ENCODE results near the gene BEST4.
A peak's percentile ranks its signal among the peaks of the same experiment; 100 is the strongest.
"Not testable (repeated sequence)": the region's sequence is repeated elsewhere in the genome, so short reads cannot be mapped to it uniquely, and the experiment has no call there.

BEST4 gene

DNA sequence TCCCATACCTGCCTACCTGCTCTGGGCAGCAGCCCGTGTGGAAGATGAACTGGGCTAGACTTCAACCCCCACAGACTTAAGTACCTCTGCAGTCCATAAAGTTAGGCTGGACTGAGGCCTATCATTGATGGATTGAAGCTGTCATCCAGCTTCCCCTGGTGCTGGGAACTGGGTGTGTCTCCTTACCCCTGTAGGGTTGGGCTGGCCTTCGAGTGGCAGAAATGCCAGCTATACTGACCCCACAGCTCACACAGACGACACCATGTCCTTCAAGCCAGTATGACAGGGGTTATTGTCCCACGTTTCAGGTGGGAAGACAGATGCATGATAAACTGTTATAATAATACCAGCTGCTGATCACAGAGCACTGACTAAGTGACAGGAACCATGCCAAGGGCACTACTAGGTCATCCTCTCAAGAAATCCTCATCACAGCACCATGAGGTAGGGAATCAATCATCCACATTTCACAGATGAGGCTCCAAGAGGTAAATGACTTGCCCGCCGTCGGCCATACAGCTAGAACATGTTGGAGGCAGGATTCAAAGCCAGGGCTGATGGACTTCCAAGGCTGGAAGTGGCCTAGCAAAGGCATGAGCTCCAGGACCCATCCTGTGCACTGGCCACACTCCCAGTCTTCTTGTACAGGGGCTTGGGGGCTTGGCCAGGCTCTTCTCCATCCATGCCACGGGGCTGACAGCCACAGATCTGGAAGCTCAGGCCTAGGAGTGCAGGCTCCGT is at the start of gene BEST4:
TSS of gene BEST4 (minus strand) at position 51 of the 741 bp plus-strand sequence. CDS start 465 bp downstream, outside the sequence.
- FAIRE-seq = no peak

DNA sequence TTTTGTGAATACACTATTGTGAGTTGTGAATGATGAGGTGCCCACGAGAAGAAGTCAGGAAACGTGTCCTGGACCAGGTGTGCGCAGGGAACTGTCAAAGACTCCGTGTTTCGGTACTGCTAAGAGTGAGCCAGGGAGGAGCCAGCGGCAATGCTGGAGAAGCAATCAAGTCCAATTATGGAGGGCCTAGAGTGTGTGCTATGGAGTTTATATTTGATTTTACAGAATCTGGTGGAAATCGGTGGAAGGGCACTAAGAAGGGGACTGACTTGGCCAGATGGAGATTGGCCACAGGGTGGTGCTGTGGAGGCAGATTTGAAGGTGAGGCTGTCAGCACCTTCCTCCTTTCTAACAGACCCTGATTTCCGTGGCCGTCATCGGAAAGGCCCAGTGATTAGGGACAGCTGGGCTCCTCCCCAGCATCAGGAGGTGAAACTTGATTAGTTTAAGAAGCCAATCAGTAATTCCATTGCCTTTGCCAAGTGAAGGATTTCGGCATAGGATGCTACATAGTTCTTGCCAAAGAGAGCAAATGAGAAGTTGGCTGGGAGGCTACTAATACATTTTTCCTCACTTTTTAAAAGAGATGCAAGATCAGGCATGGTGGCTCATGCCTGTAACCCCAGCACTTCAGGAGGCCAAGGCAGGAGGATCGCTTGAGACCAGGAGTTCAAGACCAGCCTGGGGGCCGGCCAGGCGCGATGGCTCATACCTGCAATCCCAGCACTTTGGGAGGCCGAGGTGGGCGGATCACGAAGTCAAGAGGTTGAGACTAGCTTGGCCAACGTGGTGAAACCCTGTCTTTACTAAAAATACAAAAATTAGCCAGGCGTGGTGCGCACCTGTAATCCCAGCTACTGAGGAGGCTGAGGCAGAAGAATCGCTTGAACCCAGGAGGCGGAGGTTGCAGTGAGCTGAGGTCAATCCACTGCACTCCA is 48.0 kb upstream of the BEST4 start:
- FAIRE-seq = no peak

DNA sequence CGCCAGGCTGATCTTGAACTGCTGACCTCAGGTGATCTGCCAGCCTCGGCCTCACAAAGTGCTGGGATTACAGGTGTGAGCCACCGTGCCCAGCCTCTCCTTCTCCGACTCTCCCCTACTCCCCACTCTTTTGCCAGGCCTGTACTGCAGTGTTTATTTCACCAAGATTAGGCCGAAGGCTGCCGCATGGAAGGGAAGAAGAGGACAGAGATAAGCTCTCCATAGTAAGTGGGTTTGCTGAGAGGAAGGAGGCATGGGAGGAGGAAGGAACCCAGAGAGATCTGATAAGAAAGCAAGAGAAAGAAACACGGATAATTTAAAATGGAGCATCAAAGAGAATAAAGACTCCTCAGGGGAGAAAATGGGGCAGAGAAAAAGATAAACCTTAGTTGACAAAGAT is 46.4 kb upstream of the BEST4 start:
- no peak for FAIRE-seq

DNA sequence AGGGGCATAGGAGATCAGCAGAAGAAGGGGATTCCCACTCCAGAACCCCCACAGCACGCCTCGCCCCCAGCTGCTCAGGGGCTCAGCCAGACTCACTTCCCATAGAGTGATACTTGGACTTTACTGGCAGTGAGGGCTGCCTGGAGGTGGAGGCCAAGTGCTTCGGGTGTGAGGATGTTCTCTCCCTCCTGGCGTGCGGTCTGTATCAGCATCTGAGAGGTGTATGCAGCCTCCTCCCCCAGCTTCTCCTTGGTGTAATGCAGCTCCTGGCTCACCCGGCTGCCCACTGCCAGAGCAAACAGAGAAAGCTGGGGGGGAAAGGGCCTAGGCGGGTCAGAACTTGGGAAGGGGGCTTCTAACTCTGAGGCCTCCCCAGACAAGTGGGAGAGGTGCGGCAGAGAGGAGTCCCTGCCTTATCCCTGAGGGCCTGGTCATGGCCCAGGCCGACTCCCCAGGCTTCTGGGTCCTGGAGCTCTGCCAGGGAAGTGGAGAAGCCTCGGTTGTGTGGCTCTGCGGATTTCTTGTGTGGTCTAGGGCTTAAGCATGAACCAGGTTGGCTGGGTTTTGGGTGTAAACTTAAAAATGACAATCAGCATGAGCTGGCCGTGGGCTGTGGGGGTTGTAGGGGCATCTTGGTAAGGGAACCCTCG is 44.2 kb upstream of the BEST4 start:
- no peak for FAIRE-seq

DNA sequence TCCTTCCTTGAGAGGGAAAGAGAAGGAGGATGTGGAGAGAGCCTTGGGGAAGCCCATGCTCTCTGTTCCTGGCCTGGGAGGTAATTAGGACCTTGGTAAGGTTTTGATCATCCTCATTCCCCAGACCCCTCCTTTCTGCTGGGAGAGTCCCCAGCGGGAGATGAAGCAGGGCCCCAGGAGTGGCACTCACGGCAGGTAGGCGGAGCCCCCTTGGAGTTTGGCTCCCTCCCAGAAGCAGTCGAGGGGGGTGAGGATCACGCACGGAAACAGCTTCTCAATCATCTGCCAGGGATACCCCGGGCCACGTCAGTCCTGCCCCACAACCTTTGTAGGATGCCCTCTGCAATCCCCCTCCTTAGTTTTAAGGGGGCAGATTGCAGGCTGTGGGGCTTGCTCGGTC is 43.5 kb upstream of the BEST4 start:
- no peak for FAIRE-seq

DNA sequence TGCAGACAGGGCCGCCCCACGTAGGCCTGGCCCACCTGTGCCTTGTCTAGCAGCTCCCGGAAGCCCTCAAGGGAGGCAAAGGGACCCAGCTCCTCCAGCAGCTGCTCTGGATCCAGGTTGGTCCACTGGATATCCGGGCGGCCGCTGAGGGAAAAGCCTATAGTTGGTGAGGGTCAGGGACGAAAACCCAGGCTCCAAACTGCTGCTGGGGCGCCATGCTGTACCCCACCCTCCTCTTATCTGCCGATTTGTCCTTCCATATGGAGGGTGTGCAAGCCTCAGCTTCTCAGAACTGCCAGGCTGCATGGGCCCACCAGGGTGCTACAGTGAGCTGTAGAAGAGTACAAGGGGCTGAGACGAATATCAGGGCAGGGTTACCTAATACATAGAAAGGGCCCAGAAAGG is 42.9 kb upstream of the BEST4 start:
- FAIRE-seq = no peak

DNA sequence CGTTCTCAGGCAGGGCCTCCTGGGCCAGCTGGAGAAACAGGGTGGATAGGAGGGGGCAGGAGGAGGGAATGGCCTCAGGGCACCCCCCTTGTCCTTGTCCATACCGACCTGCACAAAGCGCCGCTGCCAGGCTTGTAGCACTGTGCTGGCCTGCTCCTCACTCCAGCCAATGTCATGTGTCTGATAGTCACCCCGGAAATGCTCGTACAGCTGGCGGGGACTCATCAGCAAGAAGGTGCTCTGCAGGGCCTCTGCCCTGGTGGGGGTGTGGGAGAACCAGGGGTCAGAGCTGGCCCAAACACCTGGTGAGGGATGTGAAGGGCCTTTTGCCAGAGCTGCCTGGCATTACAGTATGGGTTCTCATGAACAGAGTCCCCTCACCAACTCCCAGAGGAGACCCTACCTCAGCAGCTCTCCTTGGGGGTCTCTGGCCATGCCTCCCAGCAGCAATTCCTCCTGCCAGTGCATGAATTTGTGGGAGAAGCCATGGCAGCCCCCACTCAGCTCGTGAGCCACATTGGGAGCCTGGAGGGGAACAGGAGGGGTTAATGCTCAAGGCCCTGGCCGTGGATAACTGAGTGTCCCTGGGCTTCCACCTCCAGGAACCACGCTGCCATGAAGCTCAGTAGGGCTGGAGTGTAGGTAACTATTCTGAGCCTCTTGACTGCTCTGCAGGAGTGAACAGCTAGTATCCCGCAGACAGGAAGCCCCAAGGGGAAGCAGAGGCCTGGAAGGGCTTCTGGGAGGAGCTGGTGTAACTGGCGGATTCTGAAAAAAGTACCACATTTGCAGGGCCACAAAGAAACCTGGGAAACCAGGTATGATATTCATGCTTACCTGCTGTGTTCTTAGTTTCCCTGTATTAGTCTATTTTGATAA is 41.8 kb upstream of the BEST4 start:
- no peak for FAIRE-seq

DNA sequence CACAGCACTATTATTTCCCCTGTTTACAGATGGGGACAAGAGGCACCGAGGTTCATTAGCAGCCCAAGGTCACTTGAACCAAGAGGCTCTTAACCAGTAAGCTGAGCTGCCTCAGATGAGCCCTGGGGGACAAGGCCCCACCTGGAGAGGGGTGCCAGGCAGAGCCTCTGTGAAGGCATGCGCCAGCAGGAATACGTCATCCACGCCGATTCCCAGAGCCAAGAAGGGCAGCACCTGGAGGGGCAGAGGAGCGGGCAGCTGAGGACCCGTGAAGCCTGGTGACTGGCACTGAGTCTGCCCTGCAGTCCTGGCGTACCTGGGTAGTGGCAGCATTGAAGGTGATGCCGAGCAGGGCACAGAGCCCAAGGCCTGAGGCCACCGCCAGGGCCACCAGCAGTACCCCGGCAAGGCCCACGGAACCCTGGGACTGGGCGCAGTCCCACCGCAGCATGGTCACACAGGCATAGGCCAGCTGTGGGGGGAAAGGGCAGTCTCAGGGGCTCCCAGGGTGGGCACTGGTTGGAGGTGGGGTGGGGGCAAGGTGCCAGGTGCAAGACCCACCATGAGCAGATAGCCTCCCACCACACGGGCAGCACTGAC is 41.0 kb upstream of the BEST4 start:
- no peak for FAIRE-seq

DNA sequence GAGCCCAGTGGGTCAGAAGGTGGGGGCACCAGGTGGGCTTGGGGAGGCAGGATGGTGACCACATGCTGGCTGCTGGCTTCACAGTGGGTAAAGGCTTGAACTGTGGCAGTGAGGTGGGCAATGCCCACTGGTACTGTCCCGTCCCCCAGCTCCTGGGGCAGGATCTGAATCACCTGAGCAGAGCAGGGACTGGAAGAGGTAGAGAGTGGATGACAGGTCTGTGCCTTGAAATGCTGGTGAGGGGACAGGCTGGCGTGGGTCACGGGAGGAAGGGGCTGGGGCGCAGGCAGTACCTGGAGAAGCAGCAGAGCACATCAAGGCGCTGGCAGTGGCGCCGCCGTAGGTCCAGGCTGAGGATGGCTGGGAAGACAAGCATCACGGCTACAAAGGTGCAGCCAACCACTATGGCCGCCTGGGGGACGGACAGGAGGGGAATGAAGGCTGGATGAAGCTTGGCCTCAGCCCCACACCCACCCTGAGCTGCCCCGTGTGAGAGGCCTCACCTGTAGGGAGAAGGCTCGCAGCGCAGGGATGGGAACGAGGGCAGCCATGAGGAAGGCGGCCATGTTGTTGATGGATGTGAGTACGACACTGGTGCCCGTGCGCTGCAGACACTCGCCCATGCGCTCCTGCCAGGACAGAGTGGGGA is 40.2 kb upstream of the BEST4 start:
- no peak for FAIRE-seq

DNA sequence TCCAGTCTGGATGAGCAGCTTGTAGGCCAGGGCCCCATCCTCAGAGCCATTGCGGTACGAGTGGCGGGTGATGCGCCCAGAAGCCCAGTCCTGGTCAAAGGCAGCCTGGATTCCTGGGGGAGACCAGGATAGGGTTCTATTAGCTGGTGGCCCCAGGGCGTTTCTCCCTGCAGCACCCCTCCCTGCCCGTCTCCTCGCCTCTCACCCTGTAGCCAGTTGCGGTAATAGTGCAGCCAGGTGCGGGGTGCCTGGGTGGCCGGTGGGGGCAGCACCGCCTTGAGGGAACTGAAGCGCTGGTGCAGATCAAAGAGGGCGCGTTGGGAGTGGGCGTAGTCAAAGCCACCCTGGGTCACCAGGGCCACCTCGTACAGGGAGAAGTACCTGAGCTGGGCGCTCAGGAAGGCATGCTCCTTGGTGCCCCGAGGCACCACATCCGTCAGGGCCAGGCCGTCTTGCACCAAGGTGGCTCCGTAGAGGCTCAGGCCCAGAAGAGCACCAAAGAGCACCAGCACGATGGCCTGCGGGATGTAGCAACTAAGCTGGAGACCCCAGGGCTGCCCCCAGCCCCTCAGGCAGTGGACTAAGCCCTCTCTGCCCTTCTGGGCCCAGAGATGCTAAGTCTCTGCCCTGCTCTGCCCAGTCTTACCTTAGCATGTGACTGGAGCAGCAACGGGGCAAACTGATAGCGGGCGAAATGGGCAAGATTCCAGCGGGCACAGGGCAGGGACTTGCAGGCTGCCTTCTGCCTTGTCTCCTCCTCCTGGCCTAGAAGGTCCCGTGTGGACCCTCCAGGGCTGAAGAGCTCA is 39.4 kb upstream of the BEST4 start:
- FAIRE-seq = no peak

DNA sequence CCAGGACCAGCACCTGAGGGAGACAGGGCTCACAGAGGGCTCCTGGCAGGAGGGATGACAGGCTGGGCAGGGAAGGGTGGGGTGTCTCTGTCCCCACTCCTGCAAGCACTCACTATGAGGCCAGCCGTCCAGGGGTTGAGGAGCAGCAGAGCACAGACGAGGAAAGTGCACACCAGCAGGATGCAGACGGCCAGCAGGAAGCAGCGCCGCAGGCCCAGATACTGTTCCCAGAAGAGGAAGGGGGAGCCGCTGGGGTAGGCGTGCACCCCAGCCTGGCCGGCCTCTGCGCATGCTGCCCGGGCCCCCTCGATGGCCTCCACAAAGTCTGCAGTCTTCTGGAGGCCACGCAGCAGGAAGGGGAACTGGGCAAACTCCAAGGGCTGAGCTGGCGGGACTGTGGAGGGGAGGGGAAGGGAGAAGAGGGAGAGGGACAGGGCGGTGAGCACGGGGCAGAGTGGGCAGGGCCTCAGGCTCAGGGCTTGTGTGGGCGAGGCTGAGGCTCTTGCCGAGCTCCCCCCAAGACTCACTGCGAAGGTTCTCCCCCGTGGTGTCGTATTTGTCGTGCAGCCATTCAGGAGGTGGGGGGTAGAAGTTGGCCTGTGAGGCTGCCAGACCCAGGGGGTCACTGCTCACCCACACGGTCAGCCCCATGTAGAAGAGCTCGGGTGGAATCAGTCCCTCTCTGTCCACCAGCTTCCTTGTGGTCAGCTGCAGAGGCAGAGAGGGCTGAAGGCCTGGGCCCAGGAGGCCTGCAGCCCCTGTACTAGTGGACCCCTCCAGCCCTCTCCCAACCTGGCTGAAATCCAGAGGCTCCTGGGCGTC is 38.6 kb upstream of the BEST4 start:
- no peak for FAIRE-seq

DNA sequence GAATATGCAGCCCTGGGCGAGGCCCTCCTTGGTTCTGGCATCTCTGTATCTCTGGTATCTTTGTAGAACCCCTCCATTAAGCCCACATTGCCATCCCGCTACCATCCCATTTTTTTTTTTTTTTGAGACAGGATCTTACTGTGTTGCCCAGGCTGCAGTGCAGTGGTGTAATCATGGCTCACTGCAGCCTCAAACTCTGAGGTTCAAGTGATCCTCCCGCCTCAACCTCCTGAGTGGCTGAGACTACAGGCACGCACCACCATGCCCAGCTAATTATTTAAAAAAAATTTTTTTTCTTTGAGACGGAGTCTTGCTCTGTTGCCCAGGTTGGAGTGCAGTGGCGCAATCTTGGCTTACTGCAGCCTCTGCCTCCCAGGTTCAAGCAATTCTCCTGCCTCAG is 36.4 kb upstream of the BEST4 start:
- not testable (repeated sequence) for FAIRE-seq

DNA sequence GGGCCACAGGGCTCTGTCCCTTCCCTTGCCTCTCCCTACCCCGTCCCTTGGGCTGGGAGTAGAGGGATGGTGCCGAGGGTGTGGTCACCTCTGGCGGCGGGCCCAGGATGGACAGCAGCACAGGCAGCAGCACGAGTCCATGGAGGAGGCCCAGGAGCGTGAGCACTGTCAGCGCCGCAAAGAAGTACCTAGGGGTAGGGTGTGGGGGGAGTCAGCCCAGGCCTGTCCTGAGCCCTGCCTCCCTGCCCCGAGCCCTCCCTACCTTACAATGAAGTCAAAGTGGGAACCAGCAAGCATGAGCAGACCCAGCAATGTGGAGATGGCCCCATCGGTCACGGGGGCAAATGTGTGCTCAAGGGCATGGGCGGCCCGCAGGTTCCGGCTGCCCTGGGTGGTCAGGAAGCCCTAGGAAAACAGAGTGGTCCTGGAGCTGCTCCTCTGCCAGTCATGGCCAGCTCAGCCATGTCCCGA is 35.0 kb upstream of the BEST4 start:
- no peak for FAIRE-seq

DNA sequence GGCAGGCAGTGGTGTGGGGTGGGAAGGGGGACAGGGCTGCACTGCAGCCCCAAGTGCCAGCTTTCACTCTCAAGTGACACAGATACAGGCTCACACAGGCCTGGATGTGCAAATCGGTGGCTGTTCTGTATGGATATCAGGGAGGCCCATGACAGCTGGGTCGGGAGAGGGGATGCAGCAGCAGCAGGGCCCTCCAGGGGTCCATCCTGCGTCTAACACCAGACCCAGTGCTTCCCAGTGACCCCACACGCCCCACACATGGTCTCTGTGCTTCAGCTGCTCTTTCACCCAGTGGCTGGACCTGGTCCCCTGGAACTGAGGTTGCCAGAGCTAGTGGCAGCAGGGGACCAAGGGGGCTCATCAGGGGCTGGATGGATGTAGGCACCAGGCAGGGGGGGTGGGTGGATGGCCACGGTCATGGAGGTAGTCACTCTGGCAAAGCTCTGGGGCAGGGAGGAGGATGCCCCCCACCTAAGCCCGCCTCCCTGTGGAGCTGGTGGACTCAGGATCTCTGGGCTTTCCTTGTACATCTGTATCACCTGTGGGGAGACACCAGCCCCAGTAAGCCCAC is 34.2 kb upstream of the BEST4 start:
- FAIRE-seq = no peak

DNA sequence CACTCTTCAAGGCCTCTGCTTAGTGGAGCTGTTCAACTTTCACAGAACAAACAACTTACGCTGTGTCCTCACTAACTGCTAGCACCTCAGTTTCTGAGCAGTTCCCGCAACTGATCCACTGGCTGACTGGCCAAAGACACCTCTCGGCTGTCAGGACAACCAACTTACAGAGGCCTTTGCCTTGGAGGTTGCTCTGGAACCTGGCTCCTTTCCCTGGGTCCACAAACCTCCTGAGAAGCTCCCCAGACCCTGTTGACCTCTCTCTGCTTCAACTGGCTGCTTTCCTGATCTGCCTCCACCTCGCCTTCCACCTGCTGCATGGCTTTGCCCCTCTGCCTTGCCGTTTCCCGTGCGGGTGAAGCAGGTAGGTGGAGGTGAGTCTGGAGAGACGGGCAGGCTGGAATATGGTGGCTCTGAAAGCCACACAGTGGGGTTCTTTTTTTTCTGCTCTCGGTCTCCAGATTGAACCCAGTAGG is 33.3 kb upstream of the BEST4 start:
- no peak for FAIRE-seq

DNA sequence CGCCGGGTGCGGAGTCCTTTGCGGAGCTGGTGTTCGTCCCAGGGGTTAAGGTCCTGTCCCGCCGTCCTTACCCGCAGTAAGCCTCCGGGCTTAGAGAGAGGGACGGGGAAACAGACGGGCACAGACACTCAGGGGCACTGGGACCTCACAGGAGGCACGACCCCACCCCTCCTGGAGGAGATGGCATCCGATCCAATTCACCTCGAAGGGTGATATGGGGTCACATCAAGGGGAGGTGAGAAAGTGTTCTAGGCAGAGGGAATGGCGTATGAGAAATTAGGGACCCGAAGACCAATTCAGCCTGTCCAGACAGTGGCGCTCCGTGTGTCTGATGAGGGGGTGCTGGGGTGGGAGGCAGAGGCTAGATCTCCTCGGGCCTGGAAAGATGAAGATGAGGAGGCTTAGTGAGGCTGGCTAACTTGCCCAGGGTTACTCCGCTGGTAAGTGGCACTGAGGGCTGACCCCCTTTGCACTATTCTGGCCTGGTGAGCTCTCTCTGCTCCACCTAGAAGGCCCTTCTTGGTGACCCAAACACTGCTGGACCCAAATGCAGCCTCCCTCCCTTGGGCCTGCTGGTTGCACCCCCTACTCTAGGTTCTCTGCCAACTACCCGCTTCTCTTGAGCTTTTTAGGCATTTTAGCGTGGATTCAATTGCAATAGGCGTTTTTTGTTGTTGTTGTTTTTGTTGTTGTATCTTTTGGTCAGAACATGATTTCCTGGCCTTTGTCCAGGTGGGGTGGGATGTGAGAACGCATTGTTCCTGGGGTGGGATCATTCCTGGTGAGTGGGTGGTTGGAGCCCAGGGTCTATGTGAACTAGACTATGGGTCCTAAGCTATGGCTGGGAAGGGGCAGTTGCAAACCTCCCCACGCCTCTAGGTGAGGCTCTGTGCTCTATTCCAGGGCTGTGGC is 32.6 kb upstream of the BEST4 start:
- FAIRE-seq = no peak

DNA sequence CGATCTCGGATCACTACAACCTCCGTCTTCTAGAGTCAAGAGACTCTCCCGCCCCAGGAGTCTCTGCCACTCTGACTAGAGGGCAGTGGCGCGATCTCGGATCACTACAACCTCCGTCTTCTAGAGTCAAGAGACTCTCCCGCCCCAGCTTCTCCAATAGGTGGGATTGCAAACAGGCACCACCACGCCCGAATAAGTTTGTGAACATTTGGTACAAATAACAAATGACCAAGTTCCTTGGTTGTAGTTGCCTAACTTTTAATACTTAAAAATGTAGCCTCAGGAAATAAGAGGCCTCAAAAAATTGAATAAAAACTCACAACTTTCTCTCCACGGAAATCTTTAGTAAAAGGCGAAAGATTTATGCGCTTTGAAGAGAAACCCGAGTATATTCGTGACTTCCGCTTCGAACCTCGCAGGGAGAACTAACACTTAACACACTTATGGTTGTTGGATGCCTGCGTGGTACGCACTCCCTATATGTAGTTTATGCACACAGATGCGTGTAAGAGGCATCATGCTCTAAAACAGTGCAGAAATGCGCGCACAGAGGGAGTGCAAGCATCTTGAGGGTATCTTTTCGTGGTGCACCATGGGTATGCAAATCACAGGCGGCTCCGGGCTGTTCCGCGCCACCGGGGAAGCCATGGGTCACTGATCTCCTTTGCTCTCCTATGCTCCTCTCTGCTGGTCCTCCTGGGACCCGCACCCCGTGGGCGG is 31.8 kb upstream of the BEST4 start:
- FAIRE-seq = peak; percentile 96

Measured in endometrium (tissue), 2 donors.